Measurements from ENCODE around the gene CBX8. TPM values are rescaled to one million over a fixed set of nuclear protein-coding genes. Genes with fewer than 3 reads are reported as not detected.
A peak's percentile ranks its signal among the peaks of the same experiment; 100 is the strongest.

CBX8 gene
- total and polyA plus RNA-seq, 2 of the 13 experiments (the other 11 are each of a cell fraction or from before 2014, with no cell fraction given) = 0.34 to 12.6 TPM

DNA sequence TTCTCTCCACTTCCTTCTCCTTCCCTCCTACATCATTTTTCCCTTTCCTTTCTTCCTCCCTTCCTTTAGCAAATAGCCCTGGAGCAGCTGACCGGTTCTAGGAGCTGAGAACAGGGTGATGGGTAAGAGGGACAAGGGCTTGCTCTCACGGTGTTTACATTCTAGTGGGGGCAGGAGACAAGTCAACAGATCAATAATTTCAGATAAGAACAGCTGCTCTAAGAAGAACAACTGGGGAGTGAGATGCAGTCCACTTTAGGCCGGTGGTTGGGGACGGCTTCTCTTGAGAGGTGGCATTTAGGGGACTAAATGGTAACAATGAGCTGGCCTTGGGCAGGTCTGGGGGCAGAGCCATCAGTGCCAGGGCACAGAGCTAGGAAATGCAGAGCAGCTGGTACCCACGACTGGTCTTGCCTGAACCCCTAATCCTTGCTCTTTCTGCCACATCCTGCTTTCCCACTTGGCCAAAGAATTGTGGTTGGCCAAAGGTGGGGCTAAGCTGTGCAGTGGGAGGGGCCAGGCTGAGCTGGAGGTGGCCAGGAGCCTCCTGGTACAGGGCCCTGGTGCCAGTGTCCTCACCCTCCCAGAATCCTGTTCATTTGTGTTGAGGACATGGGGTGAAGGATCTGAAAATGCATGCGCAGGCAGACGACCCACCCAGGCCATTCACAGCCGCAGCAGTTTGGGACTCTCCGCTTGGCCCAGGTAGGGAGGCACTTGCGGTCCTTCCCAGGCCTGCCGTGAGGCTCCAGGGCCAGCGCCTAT is 24.6 kb upstream of the CBX8 start (continued):
- TF ChIP-seq MAFF (IDR thresholded peaks at IDR 0.05; ENCODE audit: low read depth, low read length) (no peak), CHD2 (IDR thresholded peaks at IDR 0.05; ENCODE audit: low read depth, low read length) (no peak), ZNF562 (CRISPR knock-in tag; IDR thresholded peaks at IDR 0.05; ENCODE audit: borderline replicate concordance) (no peak), RBM22 (optimal IDR thresholded peaks at IDR 0.05; ENCODE audit: low read length) (no peak), ZNF160 (CRISPR knock-in tag; IDR thresholded peaks at IDR 0.05) (peak; percentile 83; the same call in 1 of the 2 replicates), KLF12 (CRISPR knock-in tag; IDR thresholded peaks at IDR 0.05; ENCODE audit: borderline replicate concordance) (peak; percentile 84; the same call in 1 of the 2 replicates), MED8 (CRISPR knock-in tag; IDR thresholded peaks at IDR 0.05; ENCODE audit: insufficient replicate concordance) (no peak), LCORL (IDR thresholded peaks at IDR 0.05) (no peak), LCORL (CRISPR knock-in tag; IDR thresholded peaks at IDR 0.05) (peak; percentile 96), NFYB (CRISPR knock-in tag; IDR thresholded peaks at IDR 0.05) (0 out of 2 replicates have a peak, but pooled peaks have one; percentile 22), ZNF703 (CRISPR knock-in tag; IDR thresholded peaks at IDR 0.05; ENCODE audit: borderline replicate concordance) (no peak), HDAC6 (IDR thresholded peaks at IDR 0.05; ENCODE audit: low read depth, low read length) (no peak), ZNF496 (CRISPR knock-in tag; IDR thresholded peaks at IDR 0.05; ENCODE audit: insufficient replicate concordance) (no peak), MZF1 (CRISPR knock-in tag; IDR thresholded peaks at IDR 0.05; ENCODE audit: borderline replicate concordance) (no peak), ZNF530 (CRISPR knock-in tag; IDR thresholded peaks at IDR 0.05; ENCODE audit: low read depth) (no peak), GTF3A (CRISPR knock-in tag; conservative IDR thresholded peaks at IDR 0.05) (no peak)
- TF ChIP-seq, protein P1, sequence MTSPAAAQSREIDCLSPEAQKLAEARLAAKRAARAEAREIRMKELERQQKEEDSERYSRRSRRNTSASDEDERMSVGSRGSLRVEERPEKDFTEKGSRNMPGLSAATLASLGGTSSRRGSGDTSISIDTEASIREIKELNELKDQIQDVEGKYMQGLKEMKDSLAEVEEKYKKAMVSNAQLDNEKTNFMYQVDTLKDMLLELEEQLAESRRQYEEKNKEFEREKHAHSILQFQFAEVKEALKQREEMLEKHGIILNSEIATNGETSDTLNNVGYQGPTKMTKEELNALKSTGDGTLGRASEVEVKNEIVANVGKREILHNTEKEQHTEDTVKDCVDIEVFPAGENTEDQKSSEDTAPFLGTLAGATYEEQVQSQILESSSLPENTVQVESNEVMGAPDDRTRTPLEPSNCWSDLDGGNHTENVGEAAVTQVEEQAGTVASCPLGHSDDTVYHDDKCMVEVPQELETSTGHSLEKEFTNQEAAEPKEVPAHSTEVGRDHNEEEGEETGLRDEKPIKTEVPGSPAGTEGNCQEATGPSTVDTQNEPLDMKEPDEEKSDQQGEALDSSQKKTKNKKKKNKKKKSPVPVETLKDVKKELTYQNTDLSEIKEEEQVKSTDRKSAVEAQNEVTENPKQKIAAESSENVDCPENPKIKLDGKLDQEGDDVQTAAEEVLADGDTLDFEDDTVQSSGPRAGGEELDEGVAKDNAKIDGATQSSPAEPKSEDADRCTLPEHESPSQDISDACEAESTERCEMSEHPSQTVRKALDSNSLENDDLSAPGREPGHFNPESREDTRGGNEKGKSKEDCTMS (CRISPR knock-in tag; conservative IDR thresholded peaks at IDR 0.05) = no peak
- TF ChIP-seq, protein P2, sequence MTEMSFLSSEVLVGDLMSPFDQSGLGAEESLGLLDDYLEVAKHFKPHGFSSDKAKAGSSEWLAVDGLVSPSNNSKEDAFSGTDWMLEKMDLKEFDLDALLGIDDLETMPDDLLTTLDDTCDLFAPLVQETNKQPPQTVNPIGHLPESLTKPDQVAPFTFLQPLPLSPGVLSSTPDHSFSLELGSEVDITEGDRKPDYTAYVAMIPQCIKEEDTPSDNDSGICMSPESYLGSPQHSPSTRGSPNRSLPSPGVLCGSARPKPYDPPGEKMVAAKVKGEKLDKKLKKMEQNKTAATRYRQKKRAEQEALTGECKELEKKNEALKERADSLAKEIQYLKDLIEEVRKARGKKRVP (CRISPR knock-in tag; IDR thresholded peaks at IDR 0.05) = no peak
- TF ChIP-seq, protein P3, sequence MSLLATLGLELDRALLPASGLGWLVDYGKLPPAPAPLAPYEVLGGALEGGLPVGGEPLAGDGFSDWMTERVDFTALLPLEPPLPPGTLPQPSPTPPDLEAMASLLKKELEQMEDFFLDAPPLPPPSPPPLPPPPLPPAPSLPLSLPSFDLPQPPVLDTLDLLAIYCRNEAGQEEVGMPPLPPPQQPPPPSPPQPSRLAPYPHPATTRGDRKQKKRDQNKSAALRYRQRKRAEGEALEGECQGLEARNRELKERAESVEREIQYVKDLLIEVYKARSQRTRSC (CRISPR knock-in tag; IDR thresholded peaks at IDR 0.05; ENCODE audit: low read depth) = no peak
- TF ChIP-seq, protein P4, sequence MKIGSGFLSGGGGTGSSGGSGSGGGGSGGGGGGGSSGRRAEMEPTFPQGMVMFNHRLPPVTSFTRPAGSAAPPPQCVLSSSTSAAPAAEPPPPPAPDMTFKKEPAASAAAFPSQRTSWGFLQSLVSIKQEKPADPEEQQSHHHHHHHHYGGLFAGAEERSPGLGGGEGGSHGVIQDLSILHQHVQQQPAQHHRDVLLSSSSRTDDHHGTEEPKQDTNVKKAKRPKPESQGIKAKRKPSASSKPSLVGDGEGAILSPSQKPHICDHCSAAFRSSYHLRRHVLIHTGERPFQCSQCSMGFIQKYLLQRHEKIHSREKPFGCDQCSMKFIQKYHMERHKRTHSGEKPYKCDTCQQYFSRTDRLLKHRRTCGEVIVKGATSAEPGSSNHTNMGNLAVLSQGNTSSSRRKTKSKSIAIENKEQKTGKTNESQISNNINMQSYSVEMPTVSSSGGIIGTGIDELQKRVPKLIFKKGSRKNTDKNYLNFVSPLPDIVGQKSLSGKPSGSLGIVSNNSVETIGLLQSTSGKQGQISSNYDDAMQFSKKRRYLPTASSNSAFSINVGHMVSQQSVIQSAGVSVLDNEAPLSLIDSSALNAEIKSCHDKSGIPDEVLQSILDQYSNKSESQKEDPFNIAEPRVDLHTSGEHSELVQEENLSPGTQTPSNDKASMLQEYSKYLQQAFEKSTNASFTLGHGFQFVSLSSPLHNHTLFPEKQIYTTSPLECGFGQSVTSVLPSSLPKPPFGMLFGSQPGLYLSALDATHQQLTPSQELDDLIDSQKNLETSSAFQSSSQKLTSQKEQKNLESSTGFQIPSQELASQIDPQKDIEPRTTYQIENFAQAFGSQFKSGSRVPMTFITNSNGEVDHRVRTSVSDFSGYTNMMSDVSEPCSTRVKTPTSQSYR (CRISPR knock-in tag; IDR thresholded peaks at IDR 0.05; ENCODE audit: borderline replicate concordance) = peak; percentile 95

All from HepG2 (cell line).